KBM-7 (cell line): ENCODE measurements around the gene SLC35A3.
"Not testable (repeated sequence)": the region's sequence is repeated elsewhere in the genome, so short reads cannot be mapped to it uniquely, and the experiment has no call there.

Source experiments
- DNase-seq: peaks from one replicate; pipeline ENCODE4 v3.0.0-alpha.2; 2015
- in situ Hi-C: fragments of 300-500 bp; cut with MboI; formaldehyde crosslinking; loops from 2 replicates; pipeline ENCODE4 v1.14.3; 2020; ENCODE audit warnings: low sequenced_read_pairs, low pct_unique_long_range_greater_than_20kb, mixed read lengths

Gene SLC35A3

DNA sequence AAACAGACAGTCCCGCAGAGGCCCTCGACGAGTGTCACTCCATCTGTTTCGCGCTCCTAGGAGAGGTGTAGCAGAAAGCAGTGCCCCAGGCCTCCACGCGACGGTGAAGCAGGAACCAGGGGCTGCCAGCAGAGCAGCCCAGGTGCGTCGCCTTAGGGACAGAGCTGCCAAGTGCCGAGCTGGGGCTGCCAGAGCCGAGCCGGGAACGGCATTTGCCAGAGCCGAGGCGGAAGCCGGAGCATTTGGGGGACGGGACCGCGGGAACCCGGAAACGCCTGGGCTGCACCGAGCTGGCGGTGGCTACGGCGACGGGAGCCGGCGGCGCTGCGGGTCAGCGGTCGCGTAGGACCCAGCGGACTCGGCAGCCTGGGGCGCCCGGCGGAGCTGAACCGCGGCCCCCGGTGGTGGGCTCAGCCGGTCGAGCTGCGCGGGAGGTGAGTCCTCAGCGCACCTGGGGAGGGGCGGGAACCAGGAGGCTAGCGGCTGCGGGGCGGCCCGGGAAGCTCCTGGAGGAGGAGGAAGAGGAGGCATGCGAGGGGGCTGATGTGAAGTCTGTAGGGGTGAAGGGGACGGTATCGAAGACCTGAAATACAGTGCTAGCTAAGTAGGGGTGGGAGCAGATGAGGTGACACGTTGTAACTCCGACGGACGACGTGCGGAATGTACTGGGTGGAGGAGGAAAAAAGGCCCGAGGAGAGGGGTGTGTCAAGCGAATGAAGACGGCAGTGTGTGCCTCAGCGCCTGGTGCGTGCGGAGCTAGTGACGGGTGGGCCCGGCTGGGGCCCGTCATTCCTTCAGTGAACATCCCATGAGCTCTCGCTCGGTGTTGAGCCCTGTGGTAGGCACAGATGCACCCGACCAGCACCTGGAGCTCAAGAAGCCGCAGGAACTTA is at the start of gene SLC35A3:
Gene SLC35A3 (plus strand): TSS at position 268 of the 893 bp plus-strand sequence. CDS start 23,559 bp downstream, outside the sequence.
- in situ Hi-C loops, result no loop called here
- peak; percentile 86 for DNase-seq

GRCh38 chr1:99934801-99935200 is 35.0 kb upstream of the SLC35A3 start:
- in situ Hi-C loops, result no loop called here
- DNase-seq, result no peak

GRCh38 chr1:99935534-99935933 is 34.3 kb upstream of the SLC35A3 start:
- in situ Hi-C loops, result no loop called here
- DNase-seq, result no peak

DNA sequence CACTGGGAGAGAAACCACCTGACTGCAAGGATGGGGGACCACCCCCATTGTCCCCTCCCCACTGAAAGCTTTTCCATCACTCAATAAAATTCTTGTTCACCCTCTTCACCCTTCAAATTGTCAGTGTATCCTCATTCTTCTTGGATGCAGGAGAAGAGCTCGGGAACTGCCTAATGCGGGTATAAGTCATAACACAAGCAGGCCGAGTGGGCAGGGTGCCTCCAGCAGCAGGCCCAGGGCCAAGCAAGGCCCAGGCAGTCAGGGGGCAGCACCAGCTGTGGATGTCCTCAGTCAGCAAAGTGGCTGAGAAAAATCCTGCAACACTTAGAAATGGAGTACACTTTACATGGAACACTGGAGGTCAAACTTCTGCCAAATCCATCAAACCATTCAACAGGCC is 33.7 kb upstream of the SLC35A3 start:
- DNase-seq, result no peak
- in situ Hi-C loops, result no loop called here

DNA sequence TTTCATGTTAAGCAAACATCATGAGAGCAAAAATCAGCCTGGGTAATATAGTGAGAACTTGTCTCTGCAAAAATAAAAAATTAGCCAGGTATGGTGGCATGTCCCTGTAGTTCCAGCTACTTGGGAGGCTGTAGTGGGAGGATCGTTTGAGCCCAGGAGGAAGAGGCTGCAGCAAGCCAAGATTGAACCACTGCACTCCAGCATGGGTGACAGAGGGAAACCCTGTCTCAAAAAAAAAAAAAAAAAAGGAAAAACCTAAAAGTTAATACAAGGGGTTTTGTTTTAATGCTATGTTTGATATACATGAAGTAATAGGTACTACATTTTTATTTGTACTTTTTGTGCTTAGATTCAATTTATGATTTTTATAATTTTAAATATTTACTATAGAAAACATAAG is 27.1 kb upstream of the SLC35A3 start:
- in situ Hi-C loops, result no loop called here

DNA sequence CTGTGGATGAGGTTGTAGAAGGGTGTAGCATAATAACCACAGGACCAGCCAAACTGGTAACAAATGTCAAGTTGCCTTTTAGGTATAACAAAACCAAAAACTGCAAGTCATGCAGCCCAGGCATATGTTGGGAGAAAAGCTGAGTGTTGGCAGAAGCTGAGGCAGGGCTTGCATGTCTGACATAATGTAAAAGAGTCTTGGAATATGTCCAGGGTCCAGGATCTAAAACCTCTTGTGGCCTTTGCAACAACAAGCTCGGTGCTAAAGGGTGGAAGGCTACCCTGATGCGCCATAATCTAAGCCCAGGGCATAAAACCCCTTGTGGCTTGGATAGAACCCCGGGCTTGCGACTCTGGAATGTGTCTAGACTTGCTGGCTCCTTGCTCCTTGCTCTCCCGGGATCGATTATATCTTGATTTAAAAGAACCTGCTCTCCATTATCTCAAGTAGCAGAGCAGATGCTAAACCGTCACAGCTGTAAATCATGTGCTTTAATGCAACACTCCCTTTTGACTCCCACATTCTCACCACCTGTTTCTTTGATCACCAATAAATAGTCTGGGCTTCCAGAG is 26.5 kb upstream of the SLC35A3 start:
- no peak for DNase-seq
- in situ Hi-C loops, result no loop called here

More for the DNA sequence above, 27.1 kb upstream of the SLC35A3 start:
- DNase-seq, result no peak

- DNase-seq, result no peak
- in situ Hi-C loops, result no loop called here
These were observed 25.6 kb upstream of the SLC35A3 start for GRCh38 chr1:99944192-99944591.

DNA sequence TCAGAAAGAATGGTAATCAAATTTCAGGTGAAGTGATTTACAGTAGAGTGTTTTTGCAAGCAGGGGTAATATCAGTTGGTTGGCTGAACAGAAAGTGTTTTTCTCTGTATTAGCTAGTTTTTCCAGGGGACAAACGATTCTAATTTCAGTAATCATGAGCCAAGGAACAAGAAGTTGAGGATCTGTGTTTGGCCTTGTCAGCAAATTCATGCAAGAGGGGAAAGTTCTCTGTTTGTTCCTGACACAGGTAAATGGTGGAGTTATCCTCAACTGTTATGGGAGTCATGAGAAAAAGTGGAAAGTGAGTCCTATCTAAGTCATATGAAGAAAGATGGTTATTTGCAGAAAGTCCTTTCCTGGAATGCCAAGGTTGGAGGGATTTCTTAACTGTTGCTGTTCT is 24.6 kb upstream of the SLC35A3 start:
- in situ Hi-C loops, result no loop called here
- DNase-seq, result no peak

DNA sequence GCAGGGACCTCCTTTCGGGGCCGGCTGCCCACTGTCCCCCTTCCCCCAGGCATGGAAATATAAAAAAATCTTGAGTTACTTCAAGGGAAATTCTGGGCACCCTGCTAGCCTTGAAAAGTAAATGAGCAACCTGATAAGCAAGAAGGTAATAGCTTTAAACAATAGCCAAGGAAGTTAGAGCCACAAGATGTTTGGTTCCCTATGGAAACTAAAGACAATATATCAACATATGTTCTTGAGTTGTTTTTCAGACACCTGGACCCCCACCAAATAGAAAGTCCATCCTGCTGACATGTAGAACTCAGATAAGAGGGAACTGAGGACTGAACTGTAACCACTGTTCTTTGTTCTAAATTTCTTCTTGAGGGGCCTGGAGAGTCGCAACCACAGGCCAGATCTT is 19.3 kb upstream of the SLC35A3 start:
- no peak for DNase-seq
- in situ Hi-C loops, result no loop called here

- DNase-seq, result no peak
- in situ Hi-C loops, result no loop called here
These were observed 17.3 kb upstream of the SLC35A3 start for GRCh38 chr1:99952522-99952921.

DNA sequence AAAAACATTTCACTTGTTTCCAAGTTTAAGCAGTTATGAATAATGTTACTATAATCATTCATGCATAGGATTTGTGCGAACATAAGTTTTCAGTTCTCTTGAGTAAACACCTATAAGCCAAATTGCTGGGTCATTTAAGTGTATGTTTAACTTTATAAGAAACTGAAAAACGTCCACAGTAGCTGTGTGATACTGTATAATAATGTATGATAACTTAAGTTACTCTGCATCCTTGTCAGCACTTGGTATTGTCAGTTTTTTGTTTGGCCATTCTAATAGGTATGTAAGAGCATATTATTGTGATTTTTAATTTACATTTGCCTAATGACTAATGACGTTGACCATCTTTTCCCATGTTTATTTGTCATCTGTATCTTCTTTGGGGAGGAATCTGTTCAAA is 14.4 kb upstream of the SLC35A3 start:
- in situ Hi-C loops, result no loop called here
- DNase-seq, result no peak

DNA sequence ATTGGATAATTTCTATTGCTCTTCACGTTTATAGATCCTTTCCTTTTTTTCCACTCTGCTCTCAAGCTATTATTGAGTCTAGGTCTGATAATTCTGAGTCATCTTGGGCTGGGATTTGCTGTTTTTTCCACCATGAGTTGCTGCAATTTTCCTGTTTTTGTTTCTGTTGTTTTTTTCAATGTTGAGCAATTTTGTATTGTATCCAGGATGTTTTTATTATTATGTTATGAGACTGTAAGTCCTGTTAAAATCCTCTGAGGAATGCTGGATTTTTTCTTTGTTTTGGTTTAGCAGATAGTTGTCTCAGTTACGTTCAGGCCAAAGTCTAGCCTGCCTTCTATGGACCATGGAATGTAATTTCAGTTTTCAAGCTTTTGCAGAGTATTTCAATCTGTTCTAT is 13.0 kb upstream of the SLC35A3 start:
- in situ Hi-C loops, result no loop called here
- no peak for DNase-seq

DNA sequence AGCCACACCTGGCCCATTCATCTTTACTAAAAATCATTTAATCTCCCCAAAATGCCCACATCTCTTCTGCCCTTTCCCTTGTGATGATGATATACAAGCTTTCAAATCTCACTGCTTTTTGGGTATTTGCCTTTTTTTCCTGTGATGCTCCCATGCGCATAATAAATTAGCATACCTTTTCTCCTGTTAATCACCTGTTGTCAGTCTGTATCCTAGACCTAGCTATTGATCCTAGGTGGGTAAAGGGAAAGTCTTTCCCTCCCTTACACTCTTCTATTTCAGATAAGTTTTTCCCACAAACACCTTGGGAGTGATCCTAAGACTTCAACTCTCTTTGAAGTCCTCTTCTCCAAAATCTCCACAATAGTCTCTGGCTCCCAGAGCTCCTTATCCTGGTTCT is 12.0 kb upstream of the SLC35A3 start:
- in situ Hi-C loops, result no loop called here

GRCh38 chr1:99959189-99959705 is 10.5 kb upstream of the SLC35A3 start:
- in situ Hi-C loops, result not testable (repeated sequence)

More for the DNA sequence above, 12.0 kb upstream of the SLC35A3 start:
- no peak for DNase-seq

GRCh38 chr1:99960260-99960659 is 9.5 kb upstream of the SLC35A3 start:
- DNase-seq, in situ Hi-C loops: not testable (repeated sequence)

More at GRCh38 chr1:99959189-99959705, 10.5 kb upstream of the SLC35A3 start:
- not testable (repeated sequence) for DNase-seq

DNA sequence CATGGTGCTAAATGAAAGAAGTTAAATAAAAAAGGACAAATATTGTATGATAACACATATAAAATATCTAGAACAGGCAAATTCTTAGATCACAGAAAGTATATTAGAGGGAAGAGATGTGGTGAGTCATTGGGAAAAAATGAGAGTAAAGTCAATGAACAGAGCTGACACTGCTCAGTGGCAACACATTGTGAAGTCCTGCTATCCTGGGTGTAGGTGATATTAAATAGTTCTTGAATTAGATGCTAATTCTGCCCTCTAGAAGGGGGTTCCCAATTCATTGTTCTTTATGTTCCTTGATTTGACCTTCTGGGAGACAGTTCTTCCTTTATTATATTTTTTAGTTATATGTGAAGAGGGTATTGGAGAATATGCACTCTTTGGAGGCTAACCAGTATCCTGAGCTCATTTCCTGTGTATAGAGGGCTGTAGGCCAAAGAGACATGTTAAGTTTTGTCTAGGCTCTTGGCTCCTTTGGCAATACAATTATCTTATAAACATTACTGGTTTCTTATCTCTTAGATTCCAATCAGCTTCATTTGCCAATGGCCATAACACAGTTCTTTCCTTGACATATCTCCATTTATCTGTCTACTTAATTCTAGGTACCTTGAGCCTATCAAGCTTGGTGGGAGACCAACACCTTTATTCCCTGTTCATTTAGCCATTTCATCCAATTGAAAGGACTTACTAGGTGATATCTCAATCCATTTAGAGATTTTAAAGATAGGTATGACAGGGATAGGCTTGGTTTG is 6.6 kb upstream of the SLC35A3 start:
- DNase-seq, result no peak

DNA sequence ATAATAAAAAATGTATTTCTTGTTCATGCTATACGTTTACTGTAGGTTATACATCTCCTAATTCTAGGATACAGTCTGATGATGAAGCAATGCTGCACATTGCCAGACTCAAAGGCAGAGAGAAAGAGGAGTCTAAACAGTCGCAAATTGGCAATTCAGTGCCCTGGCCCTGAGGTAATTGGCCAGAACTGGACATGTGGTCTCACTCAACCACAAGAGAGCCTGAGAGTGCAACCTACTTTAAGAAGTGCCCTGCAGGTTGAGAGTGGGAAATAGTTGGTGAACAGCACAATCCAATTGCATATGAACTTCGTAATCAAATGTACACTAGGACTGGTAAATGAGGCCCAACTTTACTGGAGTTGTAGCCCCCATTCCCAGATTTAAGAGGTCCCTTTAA is 5.0 kb upstream of the SLC35A3 start:
- no peak for DNase-seq
- in situ Hi-C loops, result no loop called here

More for the DNA sequence above, 6.6 kb upstream of the SLC35A3 start:
- in situ Hi-C loops, result no loop called here

DNA sequence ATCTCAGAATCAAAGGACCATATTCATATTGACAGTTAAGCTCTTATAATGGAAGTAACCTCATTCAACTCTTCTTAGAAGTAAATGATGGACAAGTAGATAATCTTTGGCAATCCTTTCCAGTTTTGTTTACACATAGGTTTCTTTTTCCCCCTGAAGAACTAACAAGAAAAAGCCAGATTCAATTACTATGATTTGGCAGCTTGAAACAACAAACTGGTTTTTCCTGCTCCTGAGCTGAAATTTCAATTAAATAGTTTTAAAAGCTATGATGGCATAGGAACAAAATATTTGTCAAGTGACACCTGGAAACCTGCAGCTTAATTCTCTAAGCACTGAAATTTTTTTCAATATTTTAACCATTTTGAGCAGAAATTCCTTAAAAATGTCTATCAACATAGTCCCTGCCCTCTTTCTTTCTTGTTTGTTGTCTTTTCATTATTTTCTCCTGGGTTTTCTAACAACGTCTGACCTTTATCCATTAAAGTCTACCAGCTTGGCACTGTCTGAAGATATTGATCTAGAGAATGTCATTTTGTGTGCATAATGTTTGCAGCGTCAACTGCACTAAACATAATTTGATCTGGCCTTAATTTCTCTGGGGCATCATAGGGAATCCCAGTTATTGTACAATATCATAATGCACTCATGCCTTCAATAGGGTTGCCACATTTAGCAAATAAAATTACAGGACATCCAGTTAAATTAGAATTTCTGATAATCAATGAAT is 4.0 kb upstream of the SLC35A3 start:
- in situ Hi-C loops, result no loop called here
- no peak for DNase-seq

- no peak for DNase-seq
- in situ Hi-C loops, result no loop called here
These were observed 1.6 kb upstream of the SLC35A3 start for GRCh38 chr1:99968214-99968613.
